GM23338 (cell line): ENCODE measurements around the gene CHN1. TPM values are rescaled to one million over a fixed set of nuclear protein-coding genes. Genes with fewer than 3 reads are reported as not detected.

Experiments used
- ATAC-seq: fragments of 200-7000 bp; cut with Tn5 transposase; 3 replicates; pipeline ENCODE4 v1.9.1; 2020
- DNase-seq: peaks from one replicate; pipeline ENCODE4 v3.0.0-alpha.2; 2015; ENCODE audit warnings: low spot score
- H2AFZ ChIP-seq: fragments of 200-600 bp; sonication (generic); 2 replicates; pipeline ENCODE4 v1.8.0; 2016; ENCODE audit warnings: antibody characterized with exemption, mild to moderate bottlenecking, moderate library complexity
- H3F3A ChIP-seq: fragments of 200-600 bp; sonication (generic); replicated peaks from 2 replicates; pipeline ENCODE4 v1.8.0; 2017; ENCODE audit warnings: antibody characterized with exemption, mixed run types, low read depth
- H3K27ac ChIP-seq: fragments of 200-600 bp; sonication (generic); 2 replicates; pipeline ENCODE4 v1.6.1; 2016; ENCODE audit warnings: low read depth
- H3K27me3 ChIP-seq: fragments of 200-600 bp; sonication (generic); 2 replicates; pipeline ENCODE4 v1.8.0; 2016; ENCODE audit warnings: mild to moderate bottlenecking, mixed run types, moderate library complexity; ENCODE audit not compliant: insufficient read depth
- H3K36me3 ChIP-seq: fragments of 200-600 bp; sonication (generic); 2 replicates; pipeline ENCODE4 v1.8.0; 2016; ENCODE audit warnings: mild to moderate bottlenecking; ENCODE audit not compliant: insufficient read depth
- H3K4me1 ChIP-seq: fragments of 200-600 bp; sonication (generic); 2 replicates; pipeline ENCODE4 v1.8.0; 2016; ENCODE audit warnings: mild to moderate bottlenecking, moderate library complexity; ENCODE audit not compliant: insufficient read depth
- H3K4me2 ChIP-seq: fragments of 200-600 bp; sonication (generic); 2 replicates; pipeline ENCODE4 v1.7.1; 2017; ENCODE audit warnings: mixed run types
- H3K4me3 ChIP-seq: fragments of 200-600 bp; sonication (generic); 2 replicates; pipeline ENCODE4 v1.6.1; 2016; ENCODE audit warnings: mixed run types
- H3K79me2 ChIP-seq: fragments of 200-600 bp; sonication (generic); replicated peaks from 2 replicates; pipeline ENCODE4 v1.8.0; 2017; ENCODE audit warnings: mild to moderate bottlenecking; ENCODE audit not compliant: insufficient read depth
- H3K9me2 ChIP-seq: fragments of 200-600 bp; sonication (generic); 2 replicates; pipeline ENCODE4 v1.8.0; 2017; ENCODE audit not compliant: insufficient read depth
- H4K20me1 ChIP-seq: fragments of 200-600 bp; sonication (generic); replicated peaks from 2 replicates; pipeline ENCODE4 v1.8.0; 2017; ENCODE audit warnings: mild to moderate bottlenecking; ENCODE audit not compliant: insufficient read depth
- H3K27ac Mint-ChIP-seq: 2 replicates; pipeline ENCODE4 v1.8.0; 2020; ENCODE audit warnings: inconsistent platforms, mild to moderate bottlenecking, moderate library complexity, mixed read lengths
- H3K27me3 Mint-ChIP-seq: 3 replicates; pipeline ENCODE4 v1.8.0; 2022; ENCODE audit warnings: low read depth, mild to moderate bottlenecking, moderate library complexity, mixed read lengths, inconsistent platforms; ENCODE audit not compliant: insufficient read depth, poor library complexity
- H3K36me3 Mint-ChIP-seq: 3 replicates; pipeline ENCODE4 v1.8.0; 2021; ENCODE audit warnings: low read depth, mild to moderate bottlenecking, inconsistent platforms, moderate library complexity, mixed read lengths
- H3K4me1 Mint-ChIP-seq: 3 replicates; pipeline ENCODE4 v1.8.0; 2020; ENCODE audit warnings: mild to moderate bottlenecking, inconsistent platforms, mixed read lengths
- H3K4me3 Mint-ChIP-seq: 3 replicates; pipeline ENCODE4 v1.8.0; 2021; ENCODE audit warnings: moderate library complexity, mild to moderate bottlenecking, inconsistent platforms, mixed read lengths
- H3K9me3 Mint-ChIP-seq: 3 replicates; pipeline ENCODE4 v1.8.0; 2020; ENCODE audit warnings: moderate library complexity, mild to moderate bottlenecking, inconsistent platforms, mixed read lengths
- CREB1 ChIP-seq: fragments of 250-450 bp; sonication (Bioruptor Pico); IDR thresholded peaks from 2 replicates; pipeline ENCODE4 v1.5.0; 2020; ENCODE audit warnings: low read depth, mild to moderate bottlenecking, moderate library complexity
- JUNB ChIP-seq: IDR thresholded peaks from one replicate; pipeline ENCODE4 v1.6.1; 2016; ENCODE audit warnings: antibody characterized with exemption; ENCODE audit not compliant: unreplicated experiment
- STAT1 ChIP-seq: IDR thresholded peaks from one replicate; pipeline ENCODE4 v1.6.1; 2016; ENCODE audit warnings: antibody characterized with exemption; ENCODE audit not compliant: unreplicated experiment
- ZNF331 ChIP-seq: fragments of 250-450 bp; sonication (Bioruptor Pico); IDR thresholded peaks from 2 replicates; pipeline ENCODE4 v1.5.0; 2020; ENCODE audit warnings: low read depth, mild to moderate bottlenecking, moderate library complexity
- polyA plus RNA-seq: library from polyadenylated mRNA; unstranded; fragments of >200 nt; fragmentation: Nextera tagmentation; extraction: Ambion mirVana; gene quantifications from 2 replicates; pipeline ENCODE4 v1.2.1, GENCODE V29; 2016
- total RNA-seq: library from RNA; depleted of rRNA; stranded (reverse); fragments of >200 nt; shearing (Covaris generic); gene quantifications from 2 replicates; pipeline ENCODE4 v1.2.3, GENCODE V29; 2014
- TF ChIP-seq, protein P1 (sequence below): fragments of 250-450 bp; sonication (Bioruptor Pico); IDR thresholded peaks from 2 replicates; pipeline ENCODE4 v1.5.0; 2020; ENCODE audit warnings: mild to moderate bottlenecking, moderate library complexity
- TF ChIP-seq, protein P2 (sequence below): IDR thresholded peaks from one replicate; pipeline ENCODE4 v1.6.1; 2018; ENCODE audit warnings: antibody characterized with exemption; ENCODE audit not compliant: unreplicated experiment

CHN1 gene
- total and polyA plus RNA-seq, 2 experiments from 2014 or later: 28.1 to 36.5 TPM

DNA sequence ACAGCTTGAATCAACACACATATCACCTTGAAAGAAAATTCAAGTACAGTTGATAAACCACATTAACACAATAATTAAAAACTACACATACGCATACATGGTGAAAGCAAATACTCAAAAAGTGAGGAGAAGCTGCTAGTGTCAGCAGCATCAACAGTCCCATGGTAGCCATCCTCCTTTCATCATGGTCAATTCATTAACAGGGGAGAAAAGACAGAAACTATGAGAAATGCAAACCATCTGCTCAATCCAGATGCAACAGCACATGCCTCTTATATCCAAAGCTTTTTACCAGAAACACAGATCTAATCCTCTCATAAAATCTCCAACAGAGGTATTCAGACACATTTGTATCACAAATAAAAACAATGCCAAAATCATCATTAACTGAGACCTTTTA lies 159.0 kb downstream of the CHN1 start (continued):
- TF ChIP-seq, protein P1, sequence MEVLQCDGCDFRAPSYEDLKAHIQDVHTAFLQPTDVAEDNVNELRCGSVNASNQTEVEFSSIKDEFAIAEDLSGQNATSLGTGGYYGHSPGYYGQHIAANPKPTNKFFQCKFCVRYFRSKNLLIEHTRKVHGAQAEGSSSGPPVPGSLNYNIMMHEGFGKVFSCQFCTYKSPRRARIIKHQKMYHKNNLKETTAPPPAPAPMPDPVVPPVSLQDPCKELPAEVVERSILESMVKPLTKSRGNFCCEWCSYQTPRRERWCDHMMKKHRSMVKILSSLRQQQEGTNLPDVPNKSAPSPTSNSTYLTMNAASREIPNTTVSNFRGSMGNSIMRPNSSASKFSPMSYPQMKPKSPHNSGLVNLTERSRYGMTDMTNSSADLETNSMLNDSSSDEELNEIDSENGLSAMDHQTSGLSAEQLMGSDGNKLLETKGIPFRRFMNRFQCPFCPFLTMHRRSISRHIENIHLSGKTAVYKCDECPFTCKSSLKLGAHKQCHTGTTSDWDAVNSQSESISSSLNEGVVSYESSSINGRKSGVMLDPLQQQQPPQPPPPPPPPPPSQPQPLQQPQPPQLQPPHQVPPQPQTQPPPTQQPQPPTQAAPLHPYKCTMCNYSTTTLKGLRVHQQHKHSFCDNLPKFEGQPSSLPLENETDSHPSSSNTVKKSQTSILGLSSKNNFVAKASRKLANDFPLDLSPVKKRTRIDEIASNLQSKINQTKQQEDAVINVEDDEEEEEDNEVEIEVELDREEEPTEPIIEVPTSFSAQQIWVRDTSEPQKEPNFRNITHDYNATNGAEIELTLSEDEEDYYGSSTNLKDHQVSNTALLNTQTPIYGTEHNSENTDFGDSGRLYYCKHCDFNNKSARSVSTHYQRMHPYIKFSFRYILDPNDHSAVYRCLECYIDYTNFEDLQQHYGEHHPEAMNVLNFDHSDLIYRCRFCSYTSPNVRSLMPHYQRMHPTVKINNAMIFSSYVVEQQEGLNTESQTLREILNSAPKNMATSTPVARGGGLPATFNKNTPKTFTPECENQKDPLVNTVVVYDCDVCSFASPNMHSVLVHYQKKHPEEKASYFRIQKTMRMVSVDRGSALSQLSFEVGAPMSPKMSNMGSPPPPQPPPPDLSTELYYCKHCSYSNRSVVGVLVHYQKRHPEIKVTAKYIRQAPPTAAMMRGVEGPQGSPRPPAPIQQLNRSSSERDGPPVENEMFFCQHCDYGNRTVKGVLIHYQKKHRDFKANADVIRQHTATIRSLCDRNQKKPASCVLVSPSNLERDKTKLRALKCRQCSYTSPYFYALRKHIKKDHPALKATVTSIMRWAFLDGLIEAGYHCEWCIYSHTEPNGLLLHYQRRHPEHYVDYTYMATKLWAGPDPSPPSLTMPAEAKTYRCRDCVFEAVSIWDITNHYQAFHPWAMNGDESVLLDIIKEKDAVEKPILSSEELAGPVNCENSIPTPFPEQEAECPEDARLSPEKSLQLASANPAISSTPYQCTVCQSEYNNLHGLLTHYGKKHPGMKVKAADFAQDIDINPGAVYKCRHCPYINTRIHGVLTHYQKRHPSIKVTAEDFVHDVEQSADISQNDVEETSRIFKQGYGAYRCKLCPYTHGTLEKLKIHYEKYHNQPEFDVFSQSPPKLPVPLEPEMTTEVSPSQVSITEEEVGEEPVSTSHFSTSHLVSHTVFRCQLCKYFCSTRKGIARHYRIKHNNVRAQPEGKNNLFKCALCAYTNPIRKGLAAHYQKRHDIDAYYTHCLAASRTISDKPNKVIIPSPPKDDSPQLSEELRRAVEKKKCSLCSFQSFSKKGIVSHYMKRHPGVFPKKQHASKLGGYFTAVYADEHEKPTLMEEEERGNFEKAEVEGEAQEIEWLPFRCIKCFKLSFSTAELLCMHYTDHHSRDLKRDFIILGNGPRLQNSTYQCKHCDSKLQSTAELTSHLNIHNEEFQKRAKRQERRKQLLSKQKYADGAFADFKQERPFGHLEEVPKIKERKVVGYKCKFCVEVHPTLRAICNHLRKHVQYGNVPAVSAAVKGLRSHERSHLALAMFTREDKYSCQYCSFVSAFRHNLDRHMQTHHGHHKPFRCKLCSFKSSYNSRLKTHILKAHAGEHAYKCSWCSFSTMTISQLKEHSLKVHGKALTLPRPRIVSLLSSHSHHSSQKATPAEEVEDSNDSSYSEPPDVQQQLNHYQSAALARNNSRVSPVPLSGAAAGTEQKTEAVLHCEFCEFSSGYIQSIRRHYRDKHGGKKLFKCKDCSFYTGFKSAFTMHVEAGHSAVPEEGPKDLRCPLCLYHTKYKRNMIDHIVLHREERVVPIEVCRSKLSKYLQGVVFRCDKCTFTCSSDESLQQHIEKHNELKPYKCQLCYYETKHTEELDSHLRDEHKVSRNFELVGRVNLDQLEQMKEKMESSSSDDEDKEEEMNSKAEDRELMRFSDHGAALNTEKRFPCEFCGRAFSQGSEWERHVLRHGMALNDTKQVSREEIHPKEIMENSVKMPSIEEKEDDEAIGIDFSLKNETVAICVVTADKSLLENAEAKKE (CRISPR knock-in tag): no peak
- TF ChIP-seq ZNF331 (CRISPR knock-in tag) (no peak), CREB1 (CRISPR knock-in tag) (no peak), STAT1 (no peak)

DNA sequence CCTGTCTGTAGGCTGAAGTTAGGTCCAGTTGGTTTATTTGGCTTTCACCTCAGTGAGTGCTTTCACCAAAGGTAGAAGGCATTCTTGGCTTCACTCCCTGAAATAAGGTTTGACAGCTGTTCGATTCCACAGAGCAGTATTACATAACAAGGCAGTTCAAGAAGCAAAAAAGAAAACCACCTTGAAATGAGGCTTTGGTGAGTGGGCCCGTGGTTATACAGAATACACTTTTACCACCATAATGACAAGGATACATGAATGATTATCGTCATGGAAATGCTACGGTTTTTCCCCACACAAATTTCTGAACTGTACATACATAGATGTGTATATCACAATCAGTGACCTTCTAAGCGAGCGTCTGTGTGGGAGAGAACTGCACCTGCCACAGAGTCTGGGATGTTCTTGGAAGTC lies 160.9 kb downstream of the CHN1 start:
- Histone ChIP-seq H3K4me3 (no peak overlapping the region), H3F3A (no peaks in the 10 kb centered on the region), H3K4me1 (peaks cover 64% of the 10 kb centered on the region), H3K9me2 (no peaks in the 10 kb centered on the region), H3K79me2 (peaks cover 32% of the 10 kb centered on the region), H3K27ac (0 out of 2 replicates have a peak overlapping the region, but pooled peaks have one; percentile 17), H3K36me3 (no peaks in the 10 kb centered on the region), H2AFZ (no peak overlapping the region), H4K20me1 (no peaks in the 10 kb centered on the region), H3K27me3 (no peaks in the 10 kb centered on the region), H3K4me2 (no peak overlapping the region)
- no peak overlapping the region for H3K4me3 Mint-ChIP-seq
- H3K9me3 Mint-ChIP-seq: no peaks in the 10 kb centered on the region
- no peaks in the 10 kb centered on the region for H3K36me3 Mint-ChIP-seq
- DNase-seq (no peak), ATAC-seq (no peak)
- no peak overlapping the region for H3K27ac Mint-ChIP-seq
- peaks cover 56% of the 10 kb centered on the region for H3K4me1 Mint-ChIP-seq
- H3K27me3 Mint-ChIP-seq: no peaks in the 10 kb centered on the region
- TF ChIP-seq, protein P2, sequence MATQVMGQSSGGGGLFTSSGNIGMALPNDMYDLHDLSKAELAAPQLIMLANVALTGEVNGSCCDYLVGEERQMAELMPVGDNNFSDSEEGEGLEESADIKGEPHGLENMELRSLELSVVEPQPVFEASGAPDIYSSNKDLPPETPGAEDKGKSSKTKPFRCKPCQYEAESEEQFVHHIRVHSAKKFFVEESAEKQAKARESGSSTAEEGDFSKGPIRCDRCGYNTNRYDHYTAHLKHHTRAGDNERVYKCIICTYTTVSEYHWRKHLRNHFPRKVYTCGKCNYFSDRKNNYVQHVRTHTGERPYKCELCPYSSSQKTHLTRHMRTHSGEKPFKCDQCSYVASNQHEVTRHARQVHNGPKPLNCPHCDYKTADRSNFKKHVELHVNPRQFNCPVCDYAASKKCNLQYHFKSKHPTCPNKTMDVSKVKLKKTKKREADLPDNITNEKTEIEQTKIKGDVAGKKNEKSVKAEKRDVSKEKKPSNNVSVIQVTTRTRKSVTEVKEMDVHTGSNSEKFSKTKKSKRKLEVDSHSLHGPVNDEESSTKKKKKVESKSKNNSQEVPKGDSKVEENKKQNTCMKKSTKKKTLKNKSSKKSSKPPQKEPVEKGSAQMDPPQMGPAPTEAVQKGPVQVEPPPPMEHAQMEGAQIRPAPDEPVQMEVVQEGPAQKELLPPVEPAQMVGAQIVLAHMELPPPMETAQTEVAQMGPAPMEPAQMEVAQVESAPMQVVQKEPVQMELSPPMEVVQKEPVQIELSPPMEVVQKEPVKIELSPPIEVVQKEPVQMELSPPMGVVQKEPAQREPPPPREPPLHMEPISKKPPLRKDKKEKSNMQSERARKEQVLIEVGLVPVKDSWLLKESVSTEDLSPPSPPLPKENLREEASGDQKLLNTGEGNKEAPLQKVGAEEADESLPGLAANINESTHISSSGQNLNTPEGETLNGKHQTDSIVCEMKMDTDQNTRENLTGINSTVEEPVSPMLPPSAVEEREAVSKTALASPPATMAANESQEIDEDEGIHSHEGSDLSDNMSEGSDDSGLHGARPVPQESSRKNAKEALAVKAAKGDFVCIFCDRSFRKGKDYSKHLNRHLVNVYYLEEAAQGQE: no peak
- TF ChIP-seq, protein P1 (CRISPR knock-in tag): no peak
- no peak for TF ChIP-seq JUNB
